GM12892 (cell line): ENCODE results near the gene ALDH3B1.
"Not testable (repeated sequence)": the region's sequence is repeated elsewhere in the genome, so short reads cannot be mapped to it uniquely, and the experiment has no call there.

Experiments
- POLR2A ChIP-seq: IDR thresholded peaks from 2 replicates; pipeline ENCODE4 v1.6.1; 2011; ENCODE audit warnings: low read depth, low read length, control low read depth
- POLR2AphosphoS5 ChIP-seq: IDR thresholded peaks from 2 replicates; pipeline ENCODE4 v1.6.1; 2011; ENCODE audit warnings: low read depth, low read length, control low read depth
- TAF1 ChIP-seq: IDR thresholded peaks from 2 replicates; pipeline ENCODE4 v1.6.1; 2011; ENCODE audit warnings: low read depth, mild to moderate bottlenecking, control low read depth, low read length, borderline replicate concordance

DNA sequence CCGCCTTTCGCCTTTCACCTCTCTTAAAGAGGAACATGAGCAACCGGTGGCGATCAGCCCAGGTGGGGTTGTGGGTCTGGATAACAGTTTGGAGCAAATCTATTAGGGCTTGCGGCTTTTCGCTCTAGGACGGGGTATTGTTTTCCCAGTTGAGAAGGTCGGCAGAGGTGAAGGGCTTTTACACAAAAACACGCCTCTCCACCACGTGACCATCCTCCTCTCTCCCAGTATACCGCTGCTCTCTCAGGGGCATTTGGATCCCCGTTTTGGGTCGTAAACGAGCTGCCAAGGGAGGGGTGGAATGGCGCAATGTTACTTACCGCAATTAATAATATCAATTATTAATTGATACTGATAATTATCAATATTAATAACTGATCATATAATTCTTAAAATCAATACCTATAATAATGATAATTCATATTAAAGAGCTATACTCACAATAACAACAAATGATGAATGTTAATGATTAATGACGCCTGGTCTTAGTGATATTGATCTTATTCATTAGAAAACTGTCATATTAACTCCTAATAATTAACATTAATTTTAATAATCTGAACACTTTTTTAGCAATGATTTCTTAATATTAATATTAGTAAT lies 27.8 kb upstream of the ALDH3B1 start:
- not testable (repeated sequence) for TF ChIP-seq POLR2A, POLR2AphosphoS5, TAF1
